Measurements from ENCODE around the gene GRK1.

The GRK1 gene

DNA sequence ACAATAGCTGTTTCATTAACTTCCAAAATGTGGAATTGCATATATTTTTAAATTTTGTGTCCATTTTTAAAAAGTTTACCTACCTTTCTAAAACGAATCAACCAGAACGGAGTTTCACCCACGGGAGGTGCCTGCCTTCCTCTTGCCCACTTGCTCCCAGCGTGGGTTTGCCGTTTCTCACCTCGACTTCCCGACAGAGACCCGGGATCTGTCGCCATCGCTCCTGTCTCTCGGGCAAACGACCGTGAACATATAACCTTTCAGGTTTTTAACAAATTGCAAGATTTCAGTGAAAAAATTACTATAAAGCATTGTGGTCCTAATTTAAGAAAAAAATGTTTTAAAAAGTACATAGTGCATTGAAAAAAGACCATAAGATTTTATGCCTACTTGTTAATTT, 96.2 kb downstream of the GRK1 start:
- no peak for DNase-seq

DNA sequence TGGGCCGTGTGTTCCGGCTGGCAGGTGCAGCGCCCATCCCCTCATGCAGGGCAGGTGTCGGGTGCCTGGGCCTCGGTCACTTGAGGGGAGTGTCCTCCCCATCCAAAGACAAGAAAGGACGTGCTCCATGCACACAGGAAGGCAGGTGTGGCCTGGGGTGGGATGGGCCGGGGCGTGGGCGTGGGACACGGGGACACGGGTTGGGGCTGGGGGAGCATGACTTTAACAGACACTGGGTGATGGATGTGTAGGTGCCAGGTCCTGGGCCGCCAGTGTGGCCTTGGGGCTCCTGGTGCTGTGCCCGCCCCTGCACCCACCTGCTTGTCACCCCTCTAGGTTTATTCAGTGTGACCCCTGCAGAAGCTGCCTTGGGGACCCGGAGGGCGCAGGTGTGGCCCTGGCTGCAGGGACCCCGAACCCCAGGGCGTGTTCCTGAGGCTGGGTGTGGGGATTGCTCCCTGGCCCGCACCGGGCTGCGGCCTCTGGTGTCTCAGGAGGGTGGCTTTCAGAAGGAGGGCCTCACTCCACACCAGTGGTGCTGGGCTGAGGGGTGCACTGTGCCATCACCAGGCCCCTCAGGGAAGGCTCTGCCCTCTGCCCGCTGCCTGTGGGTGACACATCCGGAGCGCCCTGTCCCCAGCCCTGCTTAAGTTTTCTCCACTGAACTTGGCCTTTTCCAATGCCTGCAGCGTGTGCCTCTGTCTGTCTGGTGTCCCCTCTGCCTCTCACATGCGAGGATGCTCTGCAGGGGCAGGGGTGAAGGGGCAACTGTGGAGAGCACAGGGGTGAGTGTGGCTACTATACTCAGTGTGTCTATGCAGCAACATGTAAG, 97.2 kb downstream of the GRK1 start:
- DNase-seq = no peak

GRCh38 chr13:113764793-113765563, 98.0 kb downstream of the GRK1 start:
- no peak for DNase-seq

GRCh38 chr13:113765564-113765910, 98.5 kb downstream of the GRK1 start:
- no peak for DNase-seq

DNA sequence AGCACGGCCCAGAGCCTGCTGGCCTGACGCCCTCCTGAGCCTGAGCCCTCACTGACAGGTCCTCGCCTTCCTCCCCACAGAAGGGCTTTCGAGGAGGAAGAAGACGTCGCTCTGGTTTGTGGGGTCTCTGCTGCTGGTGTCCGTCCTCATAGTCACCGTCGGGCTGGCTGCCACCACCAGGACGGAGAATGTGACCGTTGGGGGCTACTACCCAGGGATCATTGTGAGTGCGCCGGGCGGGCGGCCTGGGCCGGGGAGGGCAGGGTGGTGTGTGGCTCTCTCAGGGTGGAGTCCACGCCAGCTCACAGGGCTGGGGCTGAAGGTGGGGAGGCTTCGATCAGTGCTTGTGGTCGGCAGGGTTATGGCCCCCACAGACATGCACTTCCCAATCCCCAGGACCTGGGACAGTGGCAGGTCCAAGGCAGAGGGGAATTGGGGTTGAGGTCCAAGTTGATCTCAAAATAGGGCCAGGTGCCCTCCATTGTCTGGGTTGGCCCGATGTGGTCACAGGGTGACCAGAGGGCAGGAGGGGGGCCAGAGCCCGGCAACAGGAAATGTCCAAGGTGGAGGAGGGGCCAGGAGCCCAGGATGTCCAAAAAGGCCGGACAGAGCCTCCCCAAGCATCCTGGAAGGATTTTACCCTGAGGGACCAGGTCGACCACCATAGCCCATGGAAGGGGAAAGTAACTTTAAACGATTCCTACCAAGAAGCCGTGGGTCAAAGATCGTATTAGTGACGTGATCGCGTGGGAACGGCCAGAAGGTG, 99.2 kb downstream of the GRK1 start:
- no peak for DNase-seq

DNA sequence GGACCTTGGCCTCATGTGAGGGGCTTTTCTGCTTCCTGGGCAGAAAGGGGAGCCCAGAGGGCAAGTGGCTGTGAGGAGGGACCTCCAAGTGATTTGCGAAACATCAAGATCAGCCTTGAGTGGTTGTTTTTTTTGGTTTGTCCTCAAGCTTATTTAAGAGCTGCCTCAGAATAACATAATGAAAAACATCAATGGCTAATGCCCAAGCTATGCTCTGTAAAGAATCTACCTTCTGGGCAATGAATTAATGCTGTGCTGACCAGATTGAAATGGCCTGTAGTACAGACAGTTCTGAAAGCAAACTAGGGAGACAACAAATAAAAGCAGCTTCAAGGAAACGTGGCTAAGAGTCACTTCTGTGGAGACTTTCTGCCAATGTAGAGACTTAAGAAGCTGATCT, 100.3 kb downstream of the GRK1 start:
- DNase-seq = no peak

DNA sequence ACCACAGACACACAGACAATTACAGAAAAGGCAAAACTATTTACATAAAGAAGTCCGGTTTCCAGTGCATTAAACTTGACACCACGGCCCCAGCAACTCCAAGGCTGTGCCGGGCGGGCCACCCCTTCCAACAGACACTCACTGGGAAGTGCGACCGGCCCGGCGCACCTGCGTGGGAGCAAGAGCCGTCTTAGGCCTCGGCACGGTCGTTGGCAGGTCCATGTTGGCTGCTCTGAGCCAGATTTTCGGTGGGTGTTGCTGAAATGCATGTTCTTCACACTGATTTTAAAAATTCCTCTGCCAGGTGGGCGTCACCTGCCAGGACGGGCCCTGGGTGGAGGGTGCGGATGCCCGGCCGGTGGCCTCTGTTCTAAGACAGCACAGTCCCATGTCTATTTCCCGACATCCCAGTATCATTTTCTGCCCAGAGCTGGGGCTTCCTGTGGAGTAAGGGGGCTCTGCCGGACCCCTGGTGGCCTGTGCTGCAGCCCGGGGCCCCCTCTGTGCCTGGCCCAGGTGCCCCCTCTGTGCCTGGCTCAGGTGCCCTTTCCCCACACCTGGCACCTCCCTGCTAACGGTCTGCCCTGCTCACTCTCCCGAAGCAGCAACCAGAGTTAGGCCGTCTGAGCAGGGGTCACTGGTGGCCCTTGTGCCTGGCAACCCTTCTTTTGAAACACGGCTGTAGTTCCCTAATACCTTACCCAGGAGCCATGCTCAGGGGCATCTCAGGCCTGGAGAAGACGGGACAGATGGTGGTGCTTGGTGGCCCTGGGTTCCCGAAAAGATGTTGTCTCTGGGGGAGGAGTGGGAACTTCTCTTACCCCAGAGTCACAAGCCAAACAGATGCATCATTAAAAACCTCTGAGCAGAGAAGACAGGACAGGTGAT, 101.2 kb downstream of the GRK1 start:
- no peak for DNase-seq

- no peak for DNase-seq
These were observed 102.1 kb downstream of the GRK1 start for GRCh38 chr13:113769106-113769505.

DNA sequence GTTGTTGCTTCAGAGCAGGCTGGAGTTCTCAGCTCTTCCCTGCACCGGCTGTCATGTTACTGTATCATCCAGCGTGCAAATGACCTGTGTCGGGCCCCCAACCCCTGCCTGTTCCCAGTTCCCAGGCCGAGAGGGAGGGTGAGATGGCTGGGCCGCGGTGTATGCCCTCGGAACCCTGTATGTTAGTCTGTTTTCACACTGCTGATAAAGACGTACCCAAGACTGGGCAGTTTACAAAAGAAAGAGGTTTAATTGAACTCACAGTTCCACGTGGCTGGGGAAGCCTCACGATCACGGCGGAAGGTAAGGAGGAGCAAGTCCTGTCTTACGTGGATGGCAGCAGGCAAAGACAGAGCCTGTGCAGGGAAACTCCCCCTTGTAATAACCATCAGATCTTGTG, 102.9 kb downstream of the GRK1 start:
- DNase-seq = no peak

- DNase-seq = no peak
These were observed 103.4 kb downstream of the GRK1 start for GRCh38 chr13:113770441-113770840.

- DNase-seq = no peak
These were observed 103.9 kb downstream of the GRK1 start for GRCh38 chr13:113770937-113771336.

- DNase-seq = no peak
These were observed 104.8 kb downstream of the GRK1 start for GRCh38 chr13:113771709-113772331.

GRCh38 chr13:113774177-113775107, 107.4 kb downstream of the GRK1 start:
- no peak for DNase-seq

GRCh38 chr13:113775451-113776145, 108.6 kb downstream of the GRK1 start:
- DNase-seq = no peak

GRCh38 chr13:113776231-113777125, 109.5 kb downstream of the GRK1 start:
- no peak for DNase-seq

DNA sequence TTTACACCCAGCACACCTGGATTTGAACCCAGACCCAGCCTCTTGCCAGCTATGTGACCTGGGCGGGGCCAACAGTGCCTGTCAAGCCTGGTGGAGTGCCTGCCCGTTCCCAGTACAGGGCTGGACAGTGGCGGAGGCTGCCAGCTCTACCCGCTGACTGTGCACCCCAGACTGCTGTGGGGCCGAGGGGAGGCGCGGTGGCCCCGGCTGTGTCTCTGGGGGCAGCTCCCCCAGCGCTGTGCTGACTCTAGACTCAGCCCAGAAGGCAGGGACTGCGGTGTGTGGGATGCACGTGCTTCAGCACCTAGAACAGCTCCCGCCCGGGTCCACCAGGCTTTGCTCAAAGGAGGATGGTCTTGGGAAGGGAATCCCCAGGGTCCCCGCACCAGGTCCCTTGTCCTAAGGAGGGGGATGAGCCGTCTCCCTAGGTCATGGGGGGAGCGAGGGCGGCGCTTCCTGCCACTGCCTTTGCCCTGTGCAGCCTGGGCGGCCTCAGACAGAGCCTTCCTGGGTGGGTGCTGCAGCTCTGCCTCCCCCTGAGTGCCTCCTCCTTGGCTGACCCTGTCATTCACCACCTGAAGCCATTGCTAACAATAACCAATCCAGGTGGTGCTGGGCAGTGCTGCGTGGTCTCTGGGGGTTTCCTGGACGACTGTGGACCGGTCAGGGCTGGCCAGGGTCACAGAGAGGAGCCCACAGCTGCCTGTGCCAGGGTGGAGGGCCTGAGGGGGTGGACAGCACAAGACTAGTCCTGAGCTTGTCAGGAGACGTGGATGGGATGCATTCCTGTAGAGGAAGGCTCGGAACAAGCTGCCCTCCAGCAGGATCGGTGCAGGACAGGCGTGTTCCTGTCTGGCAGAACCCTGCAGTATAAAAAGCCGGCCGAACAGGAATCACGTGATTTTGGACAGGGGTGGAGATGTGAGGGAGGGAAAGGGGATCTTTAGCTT, 110.6 kb downstream of the GRK1 start:
- DNase-seq = no peak

- no peak for DNase-seq
These were observed 114.6 kb downstream of the GRK1 start for GRCh38 chr13:113781571-113781970.

- no peak for DNase-seq
These were observed 115.5 kb downstream of the GRK1 start for GRCh38 chr13:113782472-113782871.
